ENCODE measurements around the gene KLF12.

KLF12 gene

GRCh38 chr13:74134777-74135325 is 647 bp upstream of the KLF12 start:
- TF ChIP-seq EZH2phosphoT487 (IDR thresholded peaks at IDR 0.05; ENCODE audit: borderline replicate concordance): no peak
- TF ChIP-seq, protein P1, sequence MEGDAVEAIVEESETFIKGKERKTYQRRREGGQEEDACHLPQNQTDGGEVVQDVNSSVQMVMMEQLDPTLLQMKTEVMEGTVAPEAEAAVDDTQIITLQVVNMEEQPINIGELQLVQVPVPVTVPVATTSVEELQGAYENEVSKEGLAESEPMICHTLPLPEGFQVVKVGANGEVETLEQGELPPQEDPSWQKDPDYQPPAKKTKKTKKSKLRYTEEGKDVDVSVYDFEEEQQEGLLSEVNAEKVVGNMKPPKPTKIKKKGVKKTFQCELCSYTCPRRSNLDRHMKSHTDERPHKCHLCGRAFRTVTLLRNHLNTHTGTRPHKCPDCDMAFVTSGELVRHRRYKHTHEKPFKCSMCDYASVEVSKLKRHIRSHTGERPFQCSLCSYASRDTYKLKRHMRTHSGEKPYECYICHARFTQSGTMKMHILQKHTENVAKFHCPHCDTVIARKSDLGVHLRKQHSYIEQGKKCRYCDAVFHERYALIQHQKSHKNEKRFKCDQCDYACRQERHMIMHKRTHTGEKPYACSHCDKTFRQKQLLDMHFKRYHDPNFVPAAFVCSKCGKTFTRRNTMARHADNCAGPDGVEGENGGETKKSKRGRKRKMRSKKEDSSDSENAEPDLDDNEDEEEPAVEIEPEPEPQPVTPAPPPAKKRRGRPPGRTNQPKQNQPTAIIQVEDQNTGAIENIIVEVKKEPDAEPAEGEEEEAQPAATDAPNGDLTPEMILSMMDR (conservative IDR thresholded peaks at IDR 0.05; ENCODE audit: low read length): no peak
- Histone ChIP-seq H3K27me3 (ENCODE audit: insufficient read depth, low read length, poor library complexity, severe bottlenecking) (no peaks in the 10 kb centered on the region), H3K9me2 (replicated peaks; ENCODE audit: low read depth, low read length) (no peaks in the 10 kb centered on the region), H3K36me3 (ENCODE audit: insufficient read depth, low read length) (no peaks in the 10 kb centered on the region), H3K4me2 (ENCODE audit: low read depth, low read length, poor library complexity, severe bottlenecking) (peak overlapping the region; percentile 48), H4K20me1 (ENCODE audit: insufficient read depth, low read length, poor library complexity, severe bottlenecking) (peaks cover 18% of the 10 kb centered on the region), H3K79me2 (ENCODE audit: insufficient read depth, low read length) (peaks cover 38% of the 10 kb centered on the region), H2AFZ (ENCODE audit: low read length) (peak overlapping the region; percentile 91), H3K4me3 (ENCODE audit: low read length, poor library complexity, severe bottlenecking) (peak overlapping the region; percentile 81), H3K4me1 (ENCODE audit: insufficient read depth, low read length, poor library complexity, severe bottlenecking) (peaks cover 38% of the 10 kb centered on the region), H3K9ac (ENCODE audit: low read depth, low read length, poor library complexity, severe bottlenecking) (peak overlapping the region; percentile 89), H3F3A (ENCODE audit: low read depth) (no peaks in the 10 kb centered on the region), H3K9me3 (ENCODE audit: insufficient read depth, low read depth, low read length) (no peaks in the 10 kb centered on the region)

GRCh38 chr13:74133657-74134201 is 475 bp downstream of the KLF12 start:
- H3K27me3 ChIP-seq (ENCODE audit: insufficient read depth, low read length, poor library complexity, severe bottlenecking): no peaks in the 10 kb centered on the region
- no peaks in the 10 kb centered on the region for H3K36me3 ChIP-seq (ENCODE audit: insufficient read depth, low read length)
- no peaks in the 10 kb centered on the region for H3K9me2 ChIP-seq (replicated peaks; ENCODE audit: low read depth, low read length)
- H3K4me2 ChIP-seq (ENCODE audit: low read depth, low read length, poor library complexity, severe bottlenecking): peak overlapping the region; percentile 90
- peaks cover 47% of the 10 kb centered on the region for H3K4me1 ChIP-seq (ENCODE audit: insufficient read depth, low read length, poor library complexity, severe bottlenecking)
- H2AFZ ChIP-seq (ENCODE audit: low read length): peak overlapping the region; percentile 69
- peak overlapping the region; percentile 81 for H3K4me3 ChIP-seq (ENCODE audit: low read length, poor library complexity, severe bottlenecking)
- no peaks in the 10 kb centered on the region for H3K9me3 ChIP-seq (ENCODE audit: insufficient read depth, low read depth, low read length)
- peaks cover 49% of the 10 kb centered on the region for H3K79me2 ChIP-seq (ENCODE audit: insufficient read depth, low read length)
- H3F3A ChIP-seq (ENCODE audit: low read depth): no peaks in the 10 kb centered on the region
- peaks cover 26% of the 10 kb centered on the region for H4K20me1 ChIP-seq (ENCODE audit: insufficient read depth, low read length, poor library complexity, severe bottlenecking)
- H3K9ac ChIP-seq (ENCODE audit: low read depth, low read length, poor library complexity, severe bottlenecking): peak overlapping the region; percentile 85
- no peak for TF ChIP-seq EZH2phosphoT487 (IDR thresholded peaks at IDR 0.05; ENCODE audit: borderline replicate concordance)
- TF ChIP-seq, protein P1 (conservative IDR thresholded peaks at IDR 0.05; ENCODE audit: low read length): no peak

DNA sequence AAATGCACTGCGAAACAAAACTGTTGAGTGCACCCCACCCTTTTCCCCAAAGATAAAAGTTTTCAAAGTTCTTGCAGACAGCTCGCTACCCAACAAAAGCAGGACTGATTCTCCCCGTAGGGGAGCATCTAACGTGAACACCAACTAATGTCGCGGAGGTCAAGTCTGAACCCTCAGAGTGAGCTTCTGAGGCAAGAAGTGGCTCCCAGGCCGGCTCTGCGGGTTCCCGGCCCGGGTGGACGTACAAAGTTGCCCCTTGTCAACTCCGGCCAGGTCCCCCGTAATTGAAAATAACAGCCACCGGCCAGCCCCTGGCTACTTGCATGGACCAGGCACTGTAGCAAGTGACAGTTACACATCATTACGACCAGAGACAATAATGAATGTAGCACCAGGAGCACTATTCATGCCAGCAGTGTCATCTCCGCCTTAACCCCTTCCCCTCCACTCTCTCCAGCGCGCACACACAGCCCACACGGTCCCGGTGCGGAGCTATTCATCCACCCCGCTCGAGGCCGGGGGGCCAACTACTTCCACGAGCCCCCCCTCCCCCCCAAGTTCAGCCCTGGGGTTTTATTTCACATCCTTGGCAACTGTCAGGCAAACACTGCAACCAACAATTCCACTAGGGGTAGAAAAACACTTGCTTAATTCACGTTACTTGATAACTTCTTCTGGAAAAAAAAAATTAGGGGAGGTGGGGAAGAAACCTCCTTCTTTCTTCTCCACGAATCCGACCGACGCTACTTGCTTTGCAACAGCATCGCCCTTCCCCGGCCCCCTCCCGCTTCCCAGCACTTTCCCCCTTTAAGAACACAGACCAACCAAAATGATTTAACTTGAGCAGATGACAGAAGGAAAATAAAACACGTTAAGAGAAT is 1.2 kb downstream of the KLF12 start:
- Histone ChIP-seq H3K4me2 (ENCODE audit: low read depth, low read length, poor library complexity, severe bottlenecking) (peak overlapping the region; percentile 90), H3K36me3 (ENCODE audit: insufficient read depth, low read length) (no peaks in the 10 kb centered on the region), H3F3A (ENCODE audit: low read depth) (no peaks in the 10 kb centered on the region), H4K20me1 (ENCODE audit: insufficient read depth, low read length, poor library complexity, severe bottlenecking) (peaks cover 26% of the 10 kb centered on the region), H3K79me2 (ENCODE audit: insufficient read depth, low read length) (peaks cover 56% of the 10 kb centered on the region), H3K4me3 (ENCODE audit: low read length, poor library complexity, severe bottlenecking) (peak overlapping the region; percentile 81), H3K27me3 (ENCODE audit: insufficient read depth, low read length, poor library complexity, severe bottlenecking) (no peaks in the 10 kb centered on the region), H3K9me3 (ENCODE audit: insufficient read depth, low read depth, low read length) (no peaks in the 10 kb centered on the region), H3K9ac (ENCODE audit: low read depth, low read length, poor library complexity, severe bottlenecking) (peak overlapping the region; percentile 85), H2AFZ (ENCODE audit: low read length) (peak overlapping the region; percentile 69), H3K4me1 (ENCODE audit: insufficient read depth, low read length, poor library complexity, severe bottlenecking) (peaks cover 54% of the 10 kb centered on the region), H3K9me2 (replicated peaks; ENCODE audit: low read depth, low read length) (no peaks in the 10 kb centered on the region)
- TF ChIP-seq EZH2phosphoT487 (IDR thresholded peaks at IDR 0.05; ENCODE audit: borderline replicate concordance): no peak
- TF ChIP-seq, protein P1 (conservative IDR thresholded peaks at IDR 0.05; ENCODE audit: low read length): no peak
